NCI-H146 (cell line): ENCODE data around the gene LARP4B.

Experiments used
- DNase-seq: peaks from one replicate; lab custom pipeline; 2025; lab: John Stamatoyannopoulos, UW

Gene LARP4B

GRCh38 chr10:807163-807957 lies 124.1 kb downstream of the LARP4B start:
- no peak for DNase-seq

GRCh38 chr10:806451-807162 lies 124.9 kb downstream of the LARP4B start:
- DNase-seq = no peak

GRCh38 chr10:805620-806305 lies 125.7 kb downstream of the LARP4B start:
- DNase-seq = no peak

GRCh38 chr10:804787-805619 lies 126.5 kb downstream of the LARP4B start:
- no peak for DNase-seq

- DNase-seq = no peak
Observed at GRCh38 chr10:804191-804781, 127.2 kb downstream of the LARP4B start.

GRCh38 chr10:803041-803741 lies 128.3 kb downstream of the LARP4B start:
- no peak for DNase-seq

- DNase-seq = no peak
Observed at GRCh38 chr10:802506-802905, 129.0 kb downstream of the LARP4B start.

GRCh38 chr10:797179-797578 lies 134.3 kb downstream of the LARP4B start:
- DNase-seq = no peak

GRCh38 chr10:796233-796632 lies 135.3 kb downstream of the LARP4B start:
- DNase-seq = no peak

GRCh38 chr10:794382-794956 lies 137.0 kb downstream of the LARP4B start:
- DNase-seq = peak; percentile 26

GRCh38 chr10:792792-793100 lies 138.8 kb downstream of the LARP4B start:
- no peak for DNase-seq

- DNase-seq = no peak
Observed at GRCh38 chr10:792083-792791, 139.3 kb downstream of the LARP4B start.

- no peak for DNase-seq
Observed at GRCh38 chr10:791639-792038, 139.9 kb downstream of the LARP4B start.

GRCh38 chr10:790821-791551 lies 140.5 kb downstream of the LARP4B start:
- no peak for DNase-seq

GRCh38 chr10:789831-790701 lies 141.4 kb downstream of the LARP4B start:
- no peak for DNase-seq

- peak; percentile 44 for DNase-seq
Observed at GRCh38 chr10:788796-789748, 142.4 kb downstream of the LARP4B start.

GRCh38 chr10:787933-788651 lies 143.4 kb downstream of the LARP4B start:
- no peak for DNase-seq
